Bronchial epithelial cell (primary cell): ENCODE measurements around the gene CCDC134. TPM values are rescaled to one million over a fixed set of nuclear protein-coding genes. Genes with fewer than 3 reads are reported as not detected.
A peak's percentile ranks its signal among the peaks of the same experiment; 100 is the strongest.

ENCODE experiments used
- DNase-seq: peaks from one replicate; pipeline ENCODE4 v3.0.0-alpha.2; 2010; ENCODE audit warnings: low read depth
- FAIRE-seq: peaks from 2 replicates; lab custom pipeline; 2011; peaks lifted over from hg19 to GRCh38; lab: Jason Lieb, UNC
- H3K27me3 ChIP-seq: 2 replicates; pipeline ENCODE4 v1.5.1; 2011; ENCODE audit warnings: low read length; ENCODE audit not compliant: control insufficient read depth, insufficient read depth
- H3K36me3 ChIP-seq: 2 replicates; pipeline ENCODE4 v1.5.1; 2011; ENCODE audit warnings: low read length; ENCODE audit not compliant: control insufficient read depth, insufficient read depth
- H3K4me3 ChIP-seq: 2 replicates; pipeline ENCODE4 v1.5.1; 2011; ENCODE audit warnings: mild to moderate bottlenecking, low read depth, low read length, control low read depth
- total RNA-seq: library from RNA; depleted of rRNA; stranded (reverse); fragments of >200 nt; gene quantifications from 2 replicates; pipeline ENCODE4 v1.2.1, GENCODE V29; 2014
- TF ChIP-seq, protein P1 (sequence below): IDR thresholded peaks from 2 replicates; pipeline ENCODE4 v1.5.1; 2011; ENCODE audit warnings: mild to moderate bottlenecking, moderate library complexity, low read length, control low read depth, inconsistent platforms; ENCODE audit not compliant: insufficient read depth, severe bottlenecking

CCDC134 gene
- total RNA-seq: 5.4 and 6.1 TPM in 2 replicates

DNA sequence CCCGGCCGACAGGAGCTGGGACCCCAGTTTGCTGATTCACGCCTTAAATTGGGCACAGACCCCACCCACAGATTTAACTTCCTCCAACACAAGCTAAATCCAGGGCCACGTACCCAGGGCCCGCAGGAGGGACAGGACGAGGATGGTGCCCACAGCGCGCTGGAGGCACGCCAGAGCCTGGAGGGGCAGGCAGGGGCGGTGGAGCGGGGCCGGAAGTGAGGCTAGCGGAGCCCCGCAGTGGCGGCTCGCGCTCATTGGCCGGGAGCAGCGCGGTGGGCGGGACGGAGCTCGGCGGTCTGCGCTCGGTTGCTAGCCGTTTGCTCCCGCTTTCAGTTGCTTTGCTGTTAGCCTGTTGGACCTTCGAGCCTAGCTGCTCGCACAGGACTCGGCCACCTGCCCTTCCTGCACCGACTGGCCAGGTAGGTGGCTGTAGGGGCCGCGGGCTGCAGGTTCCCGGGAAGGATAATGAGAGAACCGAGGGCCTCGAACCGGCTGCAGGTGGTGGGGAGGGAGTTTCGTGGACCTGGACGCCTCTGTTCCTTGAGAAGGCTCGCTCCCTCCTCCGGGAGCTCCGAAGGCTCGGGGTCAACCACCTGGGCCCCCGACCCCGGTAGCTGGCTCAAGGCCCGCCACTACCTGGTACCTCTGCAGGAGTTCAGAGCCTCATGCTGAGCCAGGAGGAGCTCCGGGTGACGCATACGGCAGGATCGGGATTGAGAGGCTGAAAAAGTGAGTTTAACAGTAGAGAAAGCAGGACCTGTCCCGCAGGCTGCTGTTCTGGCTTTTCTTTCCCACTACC is at the start of gene CCDC134:
Gene CCDC134 (plus strand): TSS at position 332 of the 799 bp plus-strand sequence. CDS start 8,212 bp downstream, outside the sequence.
- DNase-seq (peak; percentile 62), FAIRE-seq (no peak)
- H3K27me3 ChIP-seq: no peaks in the 10 kb centered on the region
- TF ChIP-seq, protein P1, sequence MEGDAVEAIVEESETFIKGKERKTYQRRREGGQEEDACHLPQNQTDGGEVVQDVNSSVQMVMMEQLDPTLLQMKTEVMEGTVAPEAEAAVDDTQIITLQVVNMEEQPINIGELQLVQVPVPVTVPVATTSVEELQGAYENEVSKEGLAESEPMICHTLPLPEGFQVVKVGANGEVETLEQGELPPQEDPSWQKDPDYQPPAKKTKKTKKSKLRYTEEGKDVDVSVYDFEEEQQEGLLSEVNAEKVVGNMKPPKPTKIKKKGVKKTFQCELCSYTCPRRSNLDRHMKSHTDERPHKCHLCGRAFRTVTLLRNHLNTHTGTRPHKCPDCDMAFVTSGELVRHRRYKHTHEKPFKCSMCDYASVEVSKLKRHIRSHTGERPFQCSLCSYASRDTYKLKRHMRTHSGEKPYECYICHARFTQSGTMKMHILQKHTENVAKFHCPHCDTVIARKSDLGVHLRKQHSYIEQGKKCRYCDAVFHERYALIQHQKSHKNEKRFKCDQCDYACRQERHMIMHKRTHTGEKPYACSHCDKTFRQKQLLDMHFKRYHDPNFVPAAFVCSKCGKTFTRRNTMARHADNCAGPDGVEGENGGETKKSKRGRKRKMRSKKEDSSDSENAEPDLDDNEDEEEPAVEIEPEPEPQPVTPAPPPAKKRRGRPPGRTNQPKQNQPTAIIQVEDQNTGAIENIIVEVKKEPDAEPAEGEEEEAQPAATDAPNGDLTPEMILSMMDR: no peak
- H3K4me3 ChIP-seq: peak within 1 kb of the TSS; percentile 67
- H3K36me3 ChIP-seq: no peaks in the 10 kb centered on the region

DNA sequence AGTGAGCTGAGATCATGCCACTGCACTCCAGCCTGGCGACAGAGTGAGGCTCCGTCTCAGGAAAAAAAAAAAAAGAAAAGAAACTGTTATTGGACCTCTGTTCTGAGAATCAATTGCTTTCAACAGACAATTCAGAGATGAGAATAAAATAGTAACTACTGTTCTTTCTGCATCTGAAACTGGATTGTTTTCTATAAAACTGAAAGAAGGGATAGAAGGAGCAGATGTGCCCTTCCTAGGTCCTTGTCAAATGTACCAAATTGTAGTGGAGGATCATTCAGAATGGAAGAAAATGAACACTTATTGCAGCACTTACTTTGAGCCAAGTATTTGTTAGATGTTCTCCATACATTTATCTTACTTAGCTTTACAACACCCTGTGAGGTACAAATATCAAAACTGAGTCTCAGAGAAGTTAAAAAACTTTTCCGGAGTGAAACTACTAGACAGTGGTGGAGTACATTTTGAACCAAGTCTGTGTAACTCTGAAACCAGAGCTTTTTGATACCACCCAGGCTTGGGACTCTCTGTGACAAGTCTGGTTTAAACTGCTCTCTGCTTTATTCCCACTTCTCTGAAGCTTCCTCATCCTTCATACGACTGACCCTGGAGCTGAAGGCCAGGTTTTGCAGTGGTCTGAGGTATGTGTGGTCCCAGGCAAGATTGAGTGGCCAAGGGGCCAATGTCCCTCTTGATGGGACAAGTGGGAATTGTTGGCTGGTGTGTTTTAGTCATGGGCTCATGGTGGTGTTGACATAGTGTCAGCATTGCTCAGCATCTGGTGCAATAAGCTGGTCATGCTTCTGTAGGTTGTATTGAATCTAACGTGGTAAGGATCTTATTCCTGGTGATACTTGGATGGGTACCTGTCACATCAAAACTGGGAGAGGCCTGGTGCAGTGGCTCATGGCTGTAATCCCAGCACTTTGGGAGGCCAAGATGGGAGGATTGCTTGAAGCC is 48.2 kb upstream of the CCDC134 start:
- TF ChIP-seq, protein P1: no peak

GRCh38 chr22:41753984-41754383 is 46.5 kb upstream of the CCDC134 start:
- FAIRE-seq: no peak
- no peak overlapping the region for H3K4me3 ChIP-seq
- no peak for DNase-seq
- H3K27me3 ChIP-seq: peaks cover 2% of the 10 kb centered on the region
- H3K36me3 ChIP-seq: no peaks in the 10 kb centered on the region
- TF ChIP-seq, protein P1: no peak

More for the DNA sequence above, 48.2 kb upstream of the CCDC134 start:
- FAIRE-seq: peak; percentile 28
- H3K4me3 ChIP-seq: no peak overlapping the region
- peaks cover 2% of the 10 kb centered on the region for H3K27me3 ChIP-seq
- DNase-seq: peak; percentile 53
- no peaks in the 10 kb centered on the region for H3K36me3 ChIP-seq

GRCh38 chr22:41757502-41757901 is 43.0 kb upstream of the CCDC134 start:
- FAIRE-seq: no peak
- TF ChIP-seq, protein P1: no peak
- H3K36me3 ChIP-seq: no peaks in the 10 kb centered on the region
- DNase-seq: no peak
- H3K4me3 ChIP-seq: no peak overlapping the region
- no peaks in the 10 kb centered on the region for H3K27me3 ChIP-seq

GRCh38 chr22:41758231-41758630 is 42.2 kb upstream of the CCDC134 start:
- DNase-seq (no peak), FAIRE-seq (no peak)
- H3K4me3 ChIP-seq: no peak overlapping the region
- no peaks in the 10 kb centered on the region for H3K27me3 ChIP-seq
- H3K36me3 ChIP-seq: no peaks in the 10 kb centered on the region
- TF ChIP-seq, protein P1: no peak
